Upper lobe of left lung (tissue), 6 donors: ENCODE results near the gene CLEC1A. TPM values are rescaled to one million over a fixed set of nuclear protein-coding genes. Genes with fewer than 3 reads are reported as not detected.

ENCODE experiments used
- ATAC-seq, 2 donors: fragments of 200-7000 bp; cut with Tn5 transposase; one replicate each; pipeline ENCODE4 v1.9.1; 2022; ENCODE audit warnings: mild to moderate bottlenecking in 2 of 2, moderate library complexity in 2 of 2; ENCODE audit not compliant: low FRiP score in 2 of 2
- DNase-seq, 2 donors: peaks; one replicate each; pipeline ENCODE4 v3.0.0-alpha.2; 2019 to 2020
- H3K27ac ChIP-seq, 4 donors: fragments of 200-600 bp; sonication (generic); one replicate each; pipeline ENCODE4 v1.5.1; 2016 to 2019
- H3K27me3 ChIP-seq, 4 donors: fragments of 200-600 bp; sonication (generic); one replicate each; pipeline ENCODE4 v1.5.1; 2017 to 2019
- H3K36me3 ChIP-seq, 4 donors: fragments of 200-600 bp; sonication (generic); one replicate each; pipeline ENCODE4 v1.5.1; 2016 to 2019
- H3K4me1 ChIP-seq, 4 donors: fragments of 200-600 bp; sonication (generic); one replicate each; pipeline ENCODE4 v1.5.1; 2018 to 2019
- H3K4me3 ChIP-seq, 4 donors: fragments of 200-600 bp; sonication (generic); one replicate each; pipeline ENCODE4 v1.5.1; 2017 to 2019; ENCODE audit warnings: mild to moderate bottlenecking in 2 of 4, moderate library complexity in 1 of 4
- H3K9me3 ChIP-seq, 4 donors: fragments of 200-600 bp; sonication (generic); one replicate each; pipeline ENCODE4 v1.5.1; 2018 to 2019
- EP300 ChIP-seq, 4 donors: sonication (generic); formaldehyde crosslinking; IDR thresholded peaks; one replicate each; pipeline ENCODE4 v1.5.1; 2017; ENCODE audit warnings: antibody characterized with exemption in 4 of 4, control low read depth in 2 of 4
- POLR2A ChIP-seq, 4 donors: fragments of 450-650 bp; IDR thresholded peaks; one replicate each; pipeline ENCODE4 v1.5.1; 2016 to 2017; ENCODE audit warnings: antibody characterized with exemption in 4 of 4, mild to moderate bottlenecking in 2 of 4
- POLR2AphosphoS5 ChIP-seq, 2 donors: sonication (generic); formaldehyde crosslinking; IDR thresholded peaks; one replicate each; pipeline ENCODE4 v1.5.1; 2017; ENCODE audit warnings: antibody characterized with exemption in 2 of 2
- WGBS, 2 donors: methylation state at CpG; one replicate each; pipeline ENCODE4 v1.1.5; 2017 to 2018; 5-methylcytosine and 5-hydroxymethylcytosine counted together
- total RNA-seq, 6 donors: library from RNA; depleted of rRNA in 4 of 6; stranded (reverse); fragments of >200 nt in 4 of 6; gene quantifications; one replicate each; pipeline versions ENCODE4 v1.1.0 to v1.2.1, GENCODE V29; 2016 to 2021
- TF ChIP-seq, protein P1 (sequence below), 6 experiments: fragments of 450-650 bp in 4 of 6; fragments of 200-600 bp in 2 of 6; sonication (generic) in 2 of 6; IDR thresholded peaks; one replicate each; pipeline ENCODE4 v1.5.1; 2016 to 2019; ENCODE audit warnings: antibody characterized with exemption in 6 of 6
- donor health status: DM: no; HTN: no; CAD: no; lungs with moderate emphysema.
- donor health status: DM: no; HTN: yes; CAD: no; lungs with severe emphysema.

The CLEC1A gene
- total RNA-seq, 6 donors from 2014 or later, result 3.9 to 13.0 (median 6.3) TPM

DNA sequence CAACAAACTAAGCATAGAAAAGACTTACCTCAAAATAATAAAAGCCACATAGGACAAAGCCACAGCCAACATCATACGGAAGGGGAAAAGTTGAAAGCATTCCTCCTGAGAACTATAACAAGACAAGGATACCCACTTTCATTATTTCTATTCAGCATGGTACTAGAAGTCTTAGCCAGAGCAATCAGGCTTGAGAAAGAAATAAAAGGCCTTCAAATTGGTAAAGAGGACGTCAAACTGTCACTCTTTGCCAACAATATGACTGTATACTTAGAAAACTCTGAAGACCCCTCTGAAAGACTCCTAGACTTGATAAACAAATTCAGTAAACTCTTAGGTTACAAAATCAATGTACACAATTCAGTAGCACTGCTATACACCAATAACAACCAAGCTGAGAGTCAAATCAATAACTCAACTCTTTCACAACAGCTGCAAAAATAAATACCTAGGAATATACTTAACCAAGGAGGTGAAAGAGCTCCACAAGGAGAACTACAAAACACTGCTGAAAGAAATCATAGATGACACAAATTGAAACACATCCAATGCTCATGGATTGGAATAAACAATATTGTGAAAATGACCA lies 11.6 kb upstream of the CLEC1A start:
- no peak for TF ChIP-seq POLR2A (IDR thresholded peaks at IDR 0.05)
- no peak for TF ChIP-seq EP300 (IDR thresholded peaks at IDR 0.05)
- TF ChIP-seq POLR2AphosphoS5 (IDR thresholded peaks at IDR 0.05), result no peak
- TF ChIP-seq, protein P1, sequence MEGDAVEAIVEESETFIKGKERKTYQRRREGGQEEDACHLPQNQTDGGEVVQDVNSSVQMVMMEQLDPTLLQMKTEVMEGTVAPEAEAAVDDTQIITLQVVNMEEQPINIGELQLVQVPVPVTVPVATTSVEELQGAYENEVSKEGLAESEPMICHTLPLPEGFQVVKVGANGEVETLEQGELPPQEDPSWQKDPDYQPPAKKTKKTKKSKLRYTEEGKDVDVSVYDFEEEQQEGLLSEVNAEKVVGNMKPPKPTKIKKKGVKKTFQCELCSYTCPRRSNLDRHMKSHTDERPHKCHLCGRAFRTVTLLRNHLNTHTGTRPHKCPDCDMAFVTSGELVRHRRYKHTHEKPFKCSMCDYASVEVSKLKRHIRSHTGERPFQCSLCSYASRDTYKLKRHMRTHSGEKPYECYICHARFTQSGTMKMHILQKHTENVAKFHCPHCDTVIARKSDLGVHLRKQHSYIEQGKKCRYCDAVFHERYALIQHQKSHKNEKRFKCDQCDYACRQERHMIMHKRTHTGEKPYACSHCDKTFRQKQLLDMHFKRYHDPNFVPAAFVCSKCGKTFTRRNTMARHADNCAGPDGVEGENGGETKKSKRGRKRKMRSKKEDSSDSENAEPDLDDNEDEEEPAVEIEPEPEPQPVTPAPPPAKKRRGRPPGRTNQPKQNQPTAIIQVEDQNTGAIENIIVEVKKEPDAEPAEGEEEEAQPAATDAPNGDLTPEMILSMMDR (IDR thresholded peaks at IDR 0.05), result no peak
- Histone ChIP-seq H3K27ac (no peak overlapping the region), H3K9me3 (no peaks in the 10 kb centered on the region), H3K4me1 (no peaks in the 10 kb centered on the region), H3K27me3 (no peaks in the 10 kb centered on the region), H3K4me3 (no peak overlapping the region), H3K36me3 (no peaks in the 10 kb centered on the region)
- no peak for DNase-seq
- 85 to 91% methylated on average over 2 of the region's 2 CpGs for WGBS, 2 donors
- ATAC-seq, result no peak

DNA sequence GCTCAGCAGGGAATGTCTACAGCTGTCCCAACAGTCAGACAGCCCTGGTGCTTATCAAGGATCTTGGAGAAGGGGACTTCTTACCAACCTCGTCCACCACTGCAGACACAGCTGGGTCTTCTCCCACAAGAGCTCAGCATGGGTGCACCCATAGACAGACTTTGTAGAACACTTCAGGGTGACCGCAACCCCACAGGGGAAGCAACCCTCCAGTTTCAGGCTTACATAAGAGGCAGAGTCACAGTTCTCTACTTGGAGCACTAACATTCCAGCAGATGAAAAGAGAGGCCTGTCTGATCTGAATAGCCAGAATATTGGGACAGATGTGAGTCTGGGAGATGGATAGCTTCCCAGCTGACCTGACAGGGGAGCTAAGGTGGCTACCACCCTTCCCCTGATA lies 3.5 kb upstream of the CLEC1A start:
- 25 to 72% methylated on average over 2 of the region's 2 CpGs for WGBS, 2 donors
- Histone ChIP-seq H3K27me3 (no peaks in the 10 kb centered on the region), H3K27ac (no peak overlapping the region), H3K9me3 (no peaks in the 10 kb centered on the region), H3K4me3 (no peak overlapping the region), H3K4me1 (peaks cover 8 to 15% (median 10%) of the 10 kb centered on the region in 4 donors), H3K36me3 (no peaks in the 10 kb centered on the region)
- peak; percentile 51 to 76 for ATAC-seq
- no peak for DNase-seq
- TF ChIP-seq POLR2AphosphoS5 (IDR thresholded peaks at IDR 0.05), result no peak
- TF ChIP-seq, protein P1 (IDR thresholded peaks at IDR 0.05), result no peak
- no peak for TF ChIP-seq POLR2A (IDR thresholded peaks at IDR 0.05)
- no peak for TF ChIP-seq EP300 (IDR thresholded peaks at IDR 0.05)

DNA sequence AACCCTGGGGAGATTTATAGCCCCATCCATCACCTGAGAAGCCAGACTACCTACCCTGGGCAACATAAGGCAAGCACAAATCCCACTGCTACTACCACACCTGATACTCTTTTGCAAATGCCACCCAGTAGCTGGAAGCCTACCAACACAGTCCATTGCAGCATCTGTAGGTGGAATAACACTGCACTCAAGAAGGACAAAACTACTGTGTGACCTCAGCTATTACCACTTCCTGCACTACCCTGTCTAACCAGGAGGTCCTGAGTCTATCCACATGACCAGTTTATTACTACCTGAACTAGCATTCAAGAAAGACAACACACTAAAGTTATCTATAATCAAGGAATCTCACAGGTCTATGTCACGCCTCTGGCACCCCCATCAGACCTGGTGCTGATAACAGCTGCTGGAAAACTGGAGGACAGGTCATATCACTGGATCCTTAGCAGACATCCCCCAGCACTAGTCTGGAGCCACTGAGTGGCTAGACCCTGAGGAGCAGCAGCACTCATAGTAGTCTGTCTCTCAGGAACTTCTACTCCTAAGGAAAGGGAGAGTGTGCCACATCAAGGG lies 2.9 kb upstream of the CLEC1A start:
- no peaks in the 10 kb centered on the region for H3K9me3 ChIP-seq
- H3K27me3 ChIP-seq, result no peaks in the 10 kb centered on the region
- ATAC-seq (peak in 1 of 2 donors; percentile 32), DNase-seq (no peak)
- no peaks in the 10 kb centered on the region for H3K36me3 ChIP-seq
- peaks cover 8 to 15% (median 10%) of the 10 kb centered on the region in 4 donors for H3K4me1 ChIP-seq
- H3K27ac ChIP-seq, result peak overlapping the region in 1 of 4 donors; percentile 7
- no peak for TF ChIP-seq POLR2AphosphoS5 (IDR thresholded peaks at IDR 0.05)
- no peak for TF ChIP-seq POLR2A (IDR thresholded peaks at IDR 0.05)
- TF ChIP-seq, protein P1 (IDR thresholded peaks at IDR 0.05), result no peak
- TF ChIP-seq EP300 (IDR thresholded peaks at IDR 0.05), result no peak
- no peak overlapping the region for H3K4me3 ChIP-seq
- WGBS, 2 donors, result 90 to 100% methylated on average over 1 of the region's 1 CpG

DNA sequence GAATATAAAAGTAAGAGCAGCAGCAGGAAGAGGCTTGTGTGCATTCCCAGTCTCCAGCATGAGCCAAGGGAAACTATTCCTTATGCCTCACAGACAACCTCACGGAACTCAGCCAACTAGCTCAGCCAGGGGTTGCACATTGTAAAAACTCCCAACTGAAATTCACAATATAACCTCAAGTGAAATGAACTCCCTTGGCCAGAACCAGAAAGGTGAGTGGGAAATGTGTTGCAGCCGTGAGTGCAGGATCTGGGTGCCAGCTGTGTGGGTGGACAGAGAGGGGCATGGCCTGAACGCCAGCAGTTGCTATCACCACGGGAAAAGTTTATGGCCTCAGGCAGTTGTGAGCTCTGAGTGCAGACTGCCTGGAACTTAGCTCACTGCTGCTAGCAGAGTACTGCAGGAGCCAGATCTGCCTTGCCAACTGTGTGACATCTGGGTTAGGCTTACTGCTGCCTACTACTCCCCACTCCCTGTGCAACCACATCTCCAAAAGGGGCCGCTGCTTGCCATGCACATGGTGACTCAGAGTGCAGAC lies 2.3 kb upstream of the CLEC1A start:
- WGBS, 2 donors, result 52 to 53% methylated on average over 4 to 5 of the region's 5 CpGs
- Histone ChIP-seq H3K36me3 (no peaks in the 10 kb centered on the region), H3K27me3 (no peaks in the 10 kb centered on the region), H3K4me1 (peaks cover 8 to 15% (median 10%) of the 10 kb centered on the region in 4 donors), H3K9me3 (no peaks in the 10 kb centered on the region), H3K27ac (peak overlapping the region in 1 of 4 donors; percentile 7), H3K4me3 (no peak overlapping the region)
- TF ChIP-seq, protein P1 (IDR thresholded peaks at IDR 0.05), result no peak
- TF ChIP-seq POLR2AphosphoS5 (IDR thresholded peaks at IDR 0.05), result no peak
- TF ChIP-seq POLR2A (IDR thresholded peaks at IDR 0.05), result no peak
- no peak for TF ChIP-seq EP300 (IDR thresholded peaks at IDR 0.05)
- ATAC-seq (peak in 1 of 2 donors; percentile 54), DNase-seq (no peak)
